OCI-LY1 (cell line): ENCODE data around the gene DGCR8.

Experiments used
- EZH2 ChIP-seq: fragments of 200-600 bp; sonication (generic), shearing (Covaris generic); IDR thresholded peaks from 2 replicates; pipeline ENCODE4 v1.8.0; 2017; ENCODE audit warnings: borderline replicate concordance, mixed run types, mild to moderate bottlenecking, antibody characterized with exemption, low read length, moderate library complexity, mixed read lengths
- TF ChIP-seq, protein P1 (sequence below): fragments of 200-600 bp; sonication (generic), shearing (Covaris generic); IDR thresholded peaks from 2 replicates; pipeline ENCODE4 v1.5.1; 2017; ENCODE audit warnings: mild to moderate bottlenecking, antibody characterized with exemption, low read length, moderate library complexity, mixed read lengths

- TF ChIP-seq, protein P1, sequence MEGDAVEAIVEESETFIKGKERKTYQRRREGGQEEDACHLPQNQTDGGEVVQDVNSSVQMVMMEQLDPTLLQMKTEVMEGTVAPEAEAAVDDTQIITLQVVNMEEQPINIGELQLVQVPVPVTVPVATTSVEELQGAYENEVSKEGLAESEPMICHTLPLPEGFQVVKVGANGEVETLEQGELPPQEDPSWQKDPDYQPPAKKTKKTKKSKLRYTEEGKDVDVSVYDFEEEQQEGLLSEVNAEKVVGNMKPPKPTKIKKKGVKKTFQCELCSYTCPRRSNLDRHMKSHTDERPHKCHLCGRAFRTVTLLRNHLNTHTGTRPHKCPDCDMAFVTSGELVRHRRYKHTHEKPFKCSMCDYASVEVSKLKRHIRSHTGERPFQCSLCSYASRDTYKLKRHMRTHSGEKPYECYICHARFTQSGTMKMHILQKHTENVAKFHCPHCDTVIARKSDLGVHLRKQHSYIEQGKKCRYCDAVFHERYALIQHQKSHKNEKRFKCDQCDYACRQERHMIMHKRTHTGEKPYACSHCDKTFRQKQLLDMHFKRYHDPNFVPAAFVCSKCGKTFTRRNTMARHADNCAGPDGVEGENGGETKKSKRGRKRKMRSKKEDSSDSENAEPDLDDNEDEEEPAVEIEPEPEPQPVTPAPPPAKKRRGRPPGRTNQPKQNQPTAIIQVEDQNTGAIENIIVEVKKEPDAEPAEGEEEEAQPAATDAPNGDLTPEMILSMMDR, result no peak
- TF ChIP-seq EZH2, result no peak
Observed at GRCh38 chr22:20052309-20053259, 27.5 kb upstream of the DGCR8 start.
